ENCODE measurements around the gene ATP9A. TPM values are rescaled to one million over a fixed set of nuclear protein-coding genes. Genes with fewer than 3 reads are reported as not detected.

ATP9A gene
- total RNA-seq, 1 experiment from 2014 or later: 12.1 TPM

- H2BK5ac ChIP-seq (ENCODE audit: insufficient read length, low read length): no peak overlapping the region
- no peak overlapping the region for H2BK120ac ChIP-seq (ENCODE audit: low read depth, low read length, poor library complexity, severe bottlenecking)
- no peaks in the 10 kb centered on the region for H3K79me2 ChIP-seq (ENCODE audit: insufficient read depth, low read length)
- H2AFZ ChIP-seq (ENCODE audit: low read length): no peak overlapping the region
- no peaks in the 10 kb centered on the region for H3K79me1 ChIP-seq (ENCODE audit: insufficient read depth, low read depth, low read length, poor library complexity, severe bottlenecking)
- no peak overlapping the region for H4K5ac ChIP-seq (ENCODE audit: insufficient read length, low read depth, low read length)
- no peak overlapping the region for H3K4me2 ChIP-seq (ENCODE audit: insufficient read depth, insufficient read length, low read length)
- Mint-ChIP-seq H3K36me3 (ENCODE audit: insufficient read depth in 1 of 3, low read depth in 3 of 3) (peaks cover 0 to 4% (median 0%) of the 10 kb centered on the region in 3 experiments; a peak in 1 of 7 replicates), H3K4me1 (peaks cover 19 to 21% of the 10 kb centered on the region in 2 experiments), H3K27me3 (ENCODE audit: low read depth) (no peaks in the 10 kb centered on the region), H3K27ac (no peak overlapping the region; a peak in 1 of 7 replicates), H3K4me3 (no peak overlapping the region), H3K9me3 (no peaks in the 10 kb centered on the region)
- H3K23ac ChIP-seq (ENCODE audit: insufficient read length, low read depth, low read length): no peak overlapping the region
- no peaks in the 10 kb centered on the region for H3K9me3 ChIP-seq (ENCODE audit: control insufficient read depth, low read depth, low read length)
- H2BK20ac ChIP-seq (ENCODE audit: low read depth, low read length, poor library complexity, severe bottlenecking): no peak overlapping the region
- H3K14ac ChIP-seq (ENCODE audit: insufficient read depth, low read length): no peak overlapping the region
- no peaks in the 10 kb centered on the region for H3K27me3 ChIP-seq (ENCODE audit: insufficient read depth, low read length)
- H3K27ac ChIP-seq (ENCODE audit: insufficient read length, low read depth, low read length): no peak overlapping the region
- H3T11ph ChIP-seq (ENCODE audit: low read length): no peak overlapping the region
- H3K56ac ChIP-seq (ENCODE audit: insufficient read length, low read depth, low read length): no peak overlapping the region
- no peaks in the 10 kb centered on the region for H4K20me1 ChIP-seq (ENCODE audit: control insufficient read depth, insufficient read depth, insufficient read length)
- peaks cover 4% of the 10 kb centered on the region; the same call in 1 of the 2 replicates for H3K4me1 ChIP-seq (ENCODE audit: insufficient read depth, low read length)
- H2AK5ac ChIP-seq (ENCODE audit: insufficient read length, low read length): no peak overlapping the region
- H3K4ac ChIP-seq (ENCODE audit: low read depth, low read length): no peak overlapping the region
- H3K9ac ChIP-seq (ENCODE audit: extremely low read depth, insufficient read length, low read length): no peak overlapping the region
- no CpG with 5 or more reads among the region's 5 CpGs for WGBS (ENCODE audit: extremely low coverage, insufficient read length, low lambda C conversion rate)
- H3K18ac ChIP-seq (ENCODE audit: insufficient read length, low read depth, low read length): no peak overlapping the region
- no peak overlapping the region for H2BK12ac ChIP-seq (ENCODE audit: insufficient read length, low read depth, low read length)
- H3K23me2 ChIP-seq (ENCODE audit: insufficient read length, low read depth, low read length, poor library complexity, severe bottlenecking): no peaks in the 10 kb centered on the region
- no peak for TF ChIP-seq CTCF (conservative IDR thresholded peaks at IDR 0.05)
- H4K91ac ChIP-seq (ENCODE audit: insufficient read length, low read depth, low read length): no peak overlapping the region
- no peak overlapping the region for H4K8ac ChIP-seq (replicated peaks; ENCODE audit: insufficient read length, low read depth, low read length)
- no peak overlapping the region for H2BK15ac ChIP-seq (ENCODE audit: low read depth, low read length)
- DNase-seq: no peak
Observed at GRCh38 chr20:51602131-51602530, 166.1 kb downstream of the ATP9A start.

Measured in H9 (cell line).